ENCODE data around the gene ZCCHC2. TPM values are rescaled to one million over a fixed set of nuclear protein-coding genes. Genes with fewer than 3 reads are reported as not detected.

ZCCHC2 gene
- total RNA-seq, 1 experiment from 2014 or later = 43.5 TPM

GRCh38 chr18:62607708-62608428, 85.0 kb downstream of the ZCCHC2 start:
- H3K4me1 Mint-ChIP-seq (ENCODE audit: low read depth, unreplicated experiment) = no peaks in the 10 kb centered on the region
- BruUV-seq (replicated peaks) = no TSS peak
- H3K27me3 Mint-ChIP-seq (ENCODE audit: unreplicated experiment) = peaks cover 49% of the 10 kb centered on the region
- H3K36me3 Mint-ChIP-seq (ENCODE audit: insufficient read depth, unreplicated experiment) = no peaks in the 10 kb centered on the region
- no peak for DNase-seq
- peaks cover 2% of the 10 kb centered on the region for H3K9me3 Mint-ChIP-seq (ENCODE audit: low read depth, unreplicated experiment)
- no peak for TF ChIP-seq CTCF (IDR thresholded peaks at IDR 0.05; ENCODE audit: unreplicated experiment)
- CTCF ChIA-PET = no interaction called here
- H3K27ac Mint-ChIP-seq (ENCODE audit: unreplicated experiment) = no peak overlapping the region
- intact Hi-C loops (cut with micrococcal nuclease; ENCODE audit: unreplicated experiment) = no loop called here
- H3K4me3 Mint-ChIP-seq (ENCODE audit: low read depth, unreplicated experiment) = no peak overlapping the region

GRCh38 chr18:62609764-62610163, 86.9 kb downstream of the ZCCHC2 start:
- Mint-ChIP-seq H3K4me3 (ENCODE audit: low read depth, unreplicated experiment) (no peak overlapping the region), H3K4me1 (ENCODE audit: low read depth, unreplicated experiment) (no peaks in the 10 kb centered on the region), H3K27me3 (ENCODE audit: unreplicated experiment) (peaks cover 46% of the 10 kb centered on the region), H3K36me3 (ENCODE audit: insufficient read depth, unreplicated experiment) (no peaks in the 10 kb centered on the region), H3K27ac (ENCODE audit: unreplicated experiment) (no peak overlapping the region), H3K9me3 (ENCODE audit: low read depth, unreplicated experiment) (peaks cover 2% of the 10 kb centered on the region)
- BruUV-seq (replicated peaks) = no TSS peak
- intact Hi-C loops (cut with micrococcal nuclease; ENCODE audit: unreplicated experiment) = no loop called here
- CTCF ChIA-PET = interaction anchor here (0.6 kb wide), 1 partner anchor 158 kb away, joined by 5 read pairs; no protein-coding TSS in a partner anchor
- TF ChIP-seq CTCF (IDR thresholded peaks at IDR 0.05; ENCODE audit: unreplicated experiment) = no peak
- DNase-seq = no peak

GRCh38 chr18:62610351-62610700, 87.5 kb downstream of the ZCCHC2 start:
- no peak for TF ChIP-seq CTCF (IDR thresholded peaks at IDR 0.05; ENCODE audit: unreplicated experiment)
- BruUV-seq (replicated peaks) = no TSS peak
- CTCF ChIA-PET = no interaction called here

GRCh38 chr18:62610701-62611411, 88.0 kb downstream of the ZCCHC2 start:
- intact Hi-C loops (cut with micrococcal nuclease; ENCODE audit: unreplicated experiment) = no loop called here
- Mint-ChIP-seq H3K36me3 (ENCODE audit: insufficient read depth, unreplicated experiment) (no peaks in the 10 kb centered on the region), H3K27me3 (ENCODE audit: unreplicated experiment) (peaks cover 56% of the 10 kb centered on the region), H3K4me3 (ENCODE audit: low read depth, unreplicated experiment) (no peak overlapping the region), H3K27ac (ENCODE audit: unreplicated experiment) (no peak overlapping the region), H3K4me1 (ENCODE audit: low read depth, unreplicated experiment) (no peaks in the 10 kb centered on the region), H3K9me3 (ENCODE audit: low read depth, unreplicated experiment) (peaks cover 2% of the 10 kb centered on the region)
- no peak for DNase-seq
- TF ChIP-seq CTCF (IDR thresholded peaks at IDR 0.05; ENCODE audit: unreplicated experiment) = no peak
- no TSS peak for BruUV-seq (replicated peaks)
- CTCF ChIA-PET = no interaction called here

More at GRCh38 chr18:62610351-62610700, 87.5 kb downstream of the ZCCHC2 start:
- intact Hi-C loops (cut with micrococcal nuclease; ENCODE audit: unreplicated experiment) = no loop called here
- H3K9me3 Mint-ChIP-seq (ENCODE audit: low read depth, unreplicated experiment) = peaks cover 2% of the 10 kb centered on the region
- DNase-seq = no peak
- H3K36me3 Mint-ChIP-seq (ENCODE audit: insufficient read depth, unreplicated experiment) = no peaks in the 10 kb centered on the region
- no peaks in the 10 kb centered on the region for H3K4me1 Mint-ChIP-seq (ENCODE audit: low read depth, unreplicated experiment)
- peaks cover 50% of the 10 kb centered on the region for H3K27me3 Mint-ChIP-seq (ENCODE audit: unreplicated experiment)
- H3K4me3 Mint-ChIP-seq (ENCODE audit: low read depth, unreplicated experiment) = no peak overlapping the region
- no peak overlapping the region for H3K27ac Mint-ChIP-seq (ENCODE audit: unreplicated experiment)
